ENCODE results near the gene ARHGEF18. TPM values are rescaled to one million over a fixed set of nuclear protein-coding genes. Genes with fewer than 3 reads are reported as not detected.
"Not testable (repeated sequence)": the region's sequence is repeated elsewhere in the genome, so short reads cannot be mapped to it uniquely, and the experiment has no call there.

Gene ARHGEF18
- 10 to 100 TPM; 21.3 to 45.2 (median 30.4) TPM for total RNA-seq

GRCh38 chr19:7348587-7349230, at the start of gene ARHGEF18:
ARHGEF18 (plus strand) TSS chr19:7348937; CDS start chr19:7362891, 13,954 bp downstream.
- H3K27me3 ChIP-seq, result peaks cover 24% of the 10 kb centered on the region
- WGBS, 2 donors (ENCODE audit: low coverage in 1 of 2), result 77 to 83% methylated on average over 5 to 8 of the region's 13 CpGs
- no peaks in the 10 kb centered on the region for H3K36me3 ChIP-seq
- H3K27ac ChIP-seq, result no peak within 1 kb of the TSS
- H3K9me3 ChIP-seq, result peaks cover 0 to 10% (median 0%) of the 10 kb centered on the region in 3 donors
- ATAC-seq, result peak; percentile 43
- peak within 1 kb of the TSS in 1 of 2 donors; percentile 1 for H3K4me3 ChIP-seq
- no peaks in the 10 kb centered on the region for H3K4me1 ChIP-seq
- no peak for TF ChIP-seq EP300 (IDR thresholded peaks at IDR 0.05)
- no peak for TF ChIP-seq POLR2A (IDR thresholded peaks at IDR 0.05)
- TF ChIP-seq CTCF (IDR thresholded peaks at IDR 0.05), result no peak
- TF ChIP-seq POLR2AphosphoS5 (IDR thresholded peaks at IDR 0.05), result no peak

GRCh38 chr19:7301525-7301924, 47.2 kb upstream of the ARHGEF18 start:
- WGBS, 2 donors (ENCODE audit: low coverage in 1 of 2), result 83 to 90% methylated on average over 3 to 5 of the region's 5 CpGs
- no peak for TF ChIP-seq EP300 (IDR thresholded peaks at IDR 0.05)
- ATAC-seq, result no peak

GRCh38 chr19:7303470-7303869, 45.3 kb upstream of the ARHGEF18 start:
- Histone ChIP-seq H3K36me3 (no peaks in the 10 kb centered on the region), H3K27me3 (peaks cover 31% of the 10 kb centered on the region), H3K27ac (no peak overlapping the region), H3K4me3 (no peak overlapping the region), H3K4me1 (no peaks in the 10 kb centered on the region), H3K9me3 (no peaks in the 10 kb centered on the region)
- no peak for ATAC-seq
- 65 to 76% methylated on average over 3 to 4 of the region's 4 CpGs for WGBS, 2 donors (ENCODE audit: low coverage in 1 of 2)
- TF ChIP-seq POLR2AphosphoS5 (IDR thresholded peaks at IDR 0.05), result no peak
- TF ChIP-seq CTCF (IDR thresholded peaks at IDR 0.05), result no peak

More at GRCh38 chr19:7301525-7301924, 47.2 kb upstream of the ARHGEF18 start:
- no peaks in the 10 kb centered on the region for H3K36me3 ChIP-seq
- no peak overlapping the region for H3K4me3 ChIP-seq
- H3K27ac ChIP-seq, result no peak overlapping the region
- no peaks in the 10 kb centered on the region for H3K9me3 ChIP-seq
- no peaks in the 10 kb centered on the region for H3K4me1 ChIP-seq
- peaks cover 37% of the 10 kb centered on the region for H3K27me3 ChIP-seq

- no peaks in the 10 kb centered on the region for H3K9me3 ChIP-seq
- no peak for ATAC-seq
- peaks cover 26% of the 10 kb centered on the region for H3K27me3 ChIP-seq
- no peaks in the 10 kb centered on the region for H3K4me1 ChIP-seq
- H3K4me3 ChIP-seq, result no peak overlapping the region
- TF ChIP-seq POLR2A (IDR thresholded peaks at IDR 0.05), result no peak
- no peak for TF ChIP-seq CTCF (IDR thresholded peaks at IDR 0.05)
- no peak for TF ChIP-seq EP300 (IDR thresholded peaks at IDR 0.05)
- H3K27ac ChIP-seq, result no peak overlapping the region
- 35 to 41% methylated on average over 9 of the region's 9 CpGs for WGBS, 2 donors (ENCODE audit: low coverage in 1 of 2)
- no peaks in the 10 kb centered on the region for H3K36me3 ChIP-seq
Observed at GRCh38 chr19:7304200-7304599, 44.5 kb upstream of the ARHGEF18 start.

- ATAC-seq, result no peak
- TF ChIP-seq POLR2A (IDR thresholded peaks at IDR 0.05) (no peak), CTCF (IDR thresholded peaks at IDR 0.05) (no peak), EP300 (IDR thresholded peaks at IDR 0.05) (no peak)
- 78 to 93% methylated on average over 3 to 7 of the region's 7 CpGs for WGBS, 2 donors (ENCODE audit: low coverage in 1 of 2)
Observed at GRCh38 chr19:7307590-7308218, 41.0 kb upstream of the ARHGEF18 start.

GRCh38 chr19:7308327-7308726, 40.4 kb upstream of the ARHGEF18 start:
- not testable (repeated sequence) for H3K4me1 ChIP-seq, H3K27me3 ChIP-seq, H3K4me3 ChIP-seq, ATAC-seq, H3K27ac ChIP-seq, H3K36me3 ChIP-seq, H3K9me3 ChIP-seq
- 72% methylated on average over 7 of the region's 9 CpGs; no CpG with 5 or more reads in 1 of the 2 donors for WGBS, 2 donors (ENCODE audit: low coverage in 1 of 2)

More at GRCh38 chr19:7307590-7308218, 41.0 kb upstream of the ARHGEF18 start:
- H3K27me3 ChIP-seq, result peaks cover 9% of the 10 kb centered on the region
- H3K27ac ChIP-seq, result no peak overlapping the region
- no peaks in the 10 kb centered on the region for H3K9me3 ChIP-seq
- H3K4me1 ChIP-seq, result no peaks in the 10 kb centered on the region
- no peaks in the 10 kb centered on the region for H3K36me3 ChIP-seq
- H3K4me3 ChIP-seq, result no peak overlapping the region

All from gastroesophageal sphincter (tissue), 4 donors.